Mucosa of stomach (tissue), 1 donor: ENCODE measurements around the gene CISD1.
A peak's percentile ranks its signal among the peaks of the same experiment; 100 is the strongest.

Source experiments
- H3K27me3 ChIP-seq: one replicate; pipeline ENCODE4 v1.7.0; 2013; ENCODE audit warnings: mild to moderate bottlenecking, low read length; ENCODE audit not compliant: control insufficient read depth, insufficient read depth
- H3K36me3 ChIP-seq: one replicate; pipeline ENCODE4 v1.7.0; 2013; ENCODE audit warnings: low read length; ENCODE audit not compliant: control insufficient read depth, insufficient read depth
- H3K4me1 ChIP-seq: one replicate; pipeline ENCODE4 v1.7.0; 2013; ENCODE audit warnings: mild to moderate bottlenecking, low read length; ENCODE audit not compliant: control insufficient read depth, insufficient read depth
- H3K4me3 ChIP-seq: one replicate; pipeline ENCODE4 v1.7.0; 2013; ENCODE audit warnings: low read length
- H3K9ac ChIP-seq: one replicate; pipeline ENCODE4 v1.7.0; 2013; ENCODE audit warnings: mild to moderate bottlenecking, low read length, moderate library complexity
- H3K9me3 ChIP-seq: one replicate; pipeline ENCODE4 v1.7.0; 2013; ENCODE audit warnings: mild to moderate bottlenecking, low read length, moderate library complexity; ENCODE audit not compliant: control insufficient read depth
- donor health status: Pancreatic carcinoma.

The CISD1 gene

DNA sequence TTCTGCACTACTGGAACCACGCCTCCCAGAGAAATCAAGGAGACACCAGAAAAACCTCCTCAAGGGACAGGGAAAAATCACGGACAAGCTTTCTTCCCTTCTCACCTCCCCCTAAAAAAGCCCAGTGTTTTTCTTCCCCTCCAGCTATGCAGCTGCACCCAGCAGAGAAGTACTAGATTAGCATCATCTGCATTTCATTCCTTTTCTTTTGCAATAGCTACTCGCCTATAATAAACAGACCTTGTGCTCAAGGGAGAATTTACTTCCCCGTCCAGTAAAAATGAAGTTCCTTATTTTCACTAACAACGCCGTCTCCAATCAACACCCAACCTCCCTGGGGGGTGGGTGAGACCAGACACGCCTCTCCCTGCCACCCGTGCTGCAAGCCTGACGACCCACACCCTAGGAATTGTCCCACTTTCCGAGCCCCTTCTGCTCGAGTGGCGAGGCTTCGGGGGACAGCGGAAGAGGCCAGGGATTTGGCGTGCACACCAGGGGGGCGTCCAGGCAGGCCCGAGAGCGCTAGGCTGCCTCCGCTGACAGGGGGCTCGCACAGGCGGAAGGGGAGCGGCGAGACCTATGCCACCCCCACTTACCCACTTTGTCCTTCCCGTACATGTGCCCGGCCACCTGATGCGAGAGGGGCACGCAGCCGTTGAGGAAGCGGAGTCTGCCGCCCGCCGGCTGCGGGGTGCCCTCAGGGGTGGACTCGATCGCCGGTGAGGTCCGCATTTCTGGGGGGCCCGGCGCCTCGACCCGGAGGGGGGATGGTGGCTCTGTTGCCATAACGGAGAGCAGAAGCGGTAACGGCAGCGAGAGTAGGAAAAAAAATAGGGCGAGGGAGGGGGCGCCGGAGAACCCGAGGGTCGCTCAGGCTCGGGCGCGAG, 1.9 kb upstream of the CISD1 start:
- peak overlapping the region; percentile 54 for H3K4me3 ChIP-seq
- peak overlapping the region; percentile 77 for H3K9ac ChIP-seq
- no peaks in the 10 kb centered on the region for H3K27me3 ChIP-seq
- no peaks in the 10 kb centered on the region for H3K36me3 ChIP-seq
- no peaks in the 10 kb centered on the region for H3K9me3 ChIP-seq
- H3K4me1 ChIP-seq = no peaks in the 10 kb centered on the region

DNA sequence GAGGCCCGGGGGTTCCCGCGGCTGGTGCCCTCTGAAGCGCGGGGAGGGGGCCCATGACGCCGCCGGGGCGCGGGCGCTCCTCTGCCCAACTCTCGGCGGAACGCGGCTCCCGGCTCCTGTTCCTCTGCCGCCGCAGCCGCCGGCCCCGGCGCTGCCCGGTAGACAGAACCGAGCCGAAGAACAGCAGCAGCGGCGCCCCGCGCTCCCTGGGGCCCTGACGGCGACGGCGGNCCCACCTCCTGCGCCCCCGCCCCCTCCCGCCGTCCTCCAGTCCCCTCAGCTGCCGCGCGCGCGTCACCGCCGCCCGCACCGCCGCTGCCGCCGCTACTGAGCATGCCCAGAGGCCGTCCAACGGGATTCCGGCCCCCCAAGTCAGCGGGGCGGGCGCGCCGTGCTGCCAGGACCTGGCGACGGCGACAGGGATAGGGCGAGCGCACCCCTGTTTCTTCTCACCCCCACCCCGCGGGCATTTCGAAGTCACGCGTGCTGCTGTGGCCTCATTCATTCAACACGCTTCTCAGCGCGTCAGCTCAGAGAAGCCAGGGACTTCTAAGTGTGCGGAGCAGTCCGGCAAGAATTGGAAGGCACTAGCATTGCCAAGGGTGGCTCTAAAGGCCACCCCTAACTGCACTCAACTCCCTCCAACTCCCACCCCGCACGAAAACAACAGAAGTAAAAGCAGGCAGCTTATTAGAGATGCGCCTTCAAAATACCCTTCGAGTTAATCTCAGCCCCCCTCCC, 1.1 kb upstream of the CISD1 start, which contains the start of gene IPMK:
IPMK (minus strand) TSS at position 182 of the 741 bp plus-strand sequence. CDS start 283 bp downstream, outside the sequence.
- Histone ChIP-seq H3K27me3 (no peaks in the 10 kb centered on the region), H3K4me1 (no peaks in the 10 kb centered on the region), H3K4me3 (peak within 1 kb of the TSS; percentile 54), H3K9ac (peak within 1 kb of the TSS; percentile 77), H3K9me3 (no peaks in the 10 kb centered on the region), H3K36me3 (no peaks in the 10 kb centered on the region)

- Histone ChIP-seq H3K9me3 (no peaks in the 10 kb centered on the region), H3K27me3 (no peaks in the 10 kb centered on the region), H3K4me1 (no peaks in the 10 kb centered on the region), H3K9ac (peak overlapping the region; percentile 30), H3K36me3 (no peaks in the 10 kb centered on the region), H3K4me3 (peak overlapping the region; percentile 53)
Observed at GRCh38 chr10:58268454-58268945, 462 bp upstream of the CISD1 start.

DNA sequence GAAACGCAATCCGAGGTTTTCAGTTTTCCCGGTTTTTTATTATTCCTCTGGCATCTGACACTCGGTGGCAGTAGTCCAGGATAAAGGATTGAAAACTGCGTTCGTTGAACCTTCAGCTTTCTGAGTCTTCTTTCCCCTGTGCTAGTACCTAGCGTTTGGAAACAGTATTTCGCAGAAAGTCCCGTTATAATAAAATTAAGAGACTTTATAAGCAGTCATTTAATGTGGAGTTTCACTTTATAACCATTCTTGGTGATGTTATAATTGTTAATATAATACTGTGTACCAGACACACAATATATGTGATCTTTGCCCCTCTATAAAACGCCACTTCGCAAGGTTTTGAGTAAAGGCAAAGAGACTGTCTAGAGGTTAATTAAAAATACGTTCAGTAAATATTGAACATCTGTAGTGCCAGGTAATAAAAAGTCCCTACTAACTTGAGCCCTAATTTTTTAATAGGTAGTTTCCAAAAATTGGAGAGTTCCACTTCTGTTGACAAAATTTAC, 874 bp downstream of the CISD1 start:
- H3K9me3 ChIP-seq = no peaks in the 10 kb centered on the region
- no peaks in the 10 kb centered on the region for H3K4me1 ChIP-seq
- H3K27me3 ChIP-seq = no peaks in the 10 kb centered on the region
- H3K9ac ChIP-seq = peak overlapping the region; percentile 65
- no peaks in the 10 kb centered on the region for H3K36me3 ChIP-seq
- peak overlapping the region; percentile 79 for H3K4me3 ChIP-seq

- no peak overlapping the region for H3K9ac ChIP-seq
- no peaks in the 10 kb centered on the region for H3K9me3 ChIP-seq
Observed at GRCh38 chr10:58275261-58275660, 6.3 kb downstream of the CISD1 start.

DNA sequence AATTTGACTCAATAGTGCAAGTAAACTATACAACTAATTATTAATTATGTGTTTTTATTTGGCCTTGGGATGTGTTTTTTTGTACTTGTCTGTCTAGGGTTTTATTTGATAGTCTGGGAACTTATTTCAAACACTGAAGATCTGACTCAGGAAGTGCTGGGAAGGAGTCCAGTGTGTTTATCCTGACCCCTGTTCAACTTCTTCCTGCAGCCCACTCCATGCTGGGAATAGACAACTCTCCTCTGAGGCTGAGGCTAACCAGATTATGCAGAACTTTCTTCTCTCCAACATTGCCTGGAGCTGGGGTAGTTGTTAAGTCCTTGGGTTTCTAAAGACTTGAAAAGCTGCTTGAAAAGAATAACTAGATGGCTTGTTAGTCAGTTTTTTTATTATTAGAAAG, 6.9 kb downstream of the CISD1 start:
- Histone ChIP-seq H3K36me3 (no peaks in the 10 kb centered on the region), H3K4me1 (no peaks in the 10 kb centered on the region), H3K4me3 (no peak overlapping the region), H3K27me3 (no peaks in the 10 kb centered on the region), H3K9me3 (no peaks in the 10 kb centered on the region), H3K9ac (no peak overlapping the region)

More at GRCh38 chr10:58275261-58275660, 6.3 kb downstream of the CISD1 start:
- no peaks in the 10 kb centered on the region for H3K4me1 ChIP-seq
- no peaks in the 10 kb centered on the region for H3K36me3 ChIP-seq
- no peak overlapping the region for H3K4me3 ChIP-seq
- H3K27me3 ChIP-seq = no peaks in the 10 kb centered on the region

DNA sequence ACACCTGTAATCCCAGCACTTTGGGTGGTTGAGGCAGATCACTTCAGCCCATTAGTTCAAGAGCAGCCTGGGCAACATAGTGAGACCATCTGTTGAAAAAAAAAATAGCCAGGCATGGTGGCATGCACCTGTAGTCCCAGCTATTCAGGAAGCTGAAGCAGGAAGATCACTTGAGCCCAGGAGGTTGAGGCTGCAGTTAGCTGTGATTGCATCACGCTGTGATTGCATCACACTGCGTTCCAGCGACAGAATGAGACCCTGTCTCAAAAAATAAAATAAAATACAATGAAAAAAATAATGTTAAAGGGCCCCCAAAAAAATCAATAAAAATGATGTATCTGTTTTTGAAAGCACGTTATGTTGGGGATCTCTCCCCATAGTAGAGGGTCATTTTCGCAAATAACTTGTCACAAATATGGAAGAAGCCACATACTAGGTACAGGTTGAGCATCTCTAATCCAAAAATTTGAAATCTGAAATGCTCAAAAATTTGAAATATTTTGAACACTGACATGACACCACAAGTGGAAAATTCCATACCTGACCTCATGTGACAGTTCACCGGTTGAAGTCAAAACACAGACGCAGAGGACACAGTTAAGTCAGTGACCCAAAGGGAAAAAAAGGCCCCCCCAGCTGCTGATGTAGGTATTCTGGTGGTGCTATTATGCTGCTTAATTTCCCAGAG, 9.5 kb downstream of the CISD1 start:
- Histone ChIP-seq H3K4me3 (no peak overlapping the region), H3K27me3 (no peaks in the 10 kb centered on the region), H3K4me1 (no peaks in the 10 kb centered on the region), H3K9me3 (no peaks in the 10 kb centered on the region), H3K9ac (no peak overlapping the region), H3K36me3 (no peaks in the 10 kb centered on the region)

DNA sequence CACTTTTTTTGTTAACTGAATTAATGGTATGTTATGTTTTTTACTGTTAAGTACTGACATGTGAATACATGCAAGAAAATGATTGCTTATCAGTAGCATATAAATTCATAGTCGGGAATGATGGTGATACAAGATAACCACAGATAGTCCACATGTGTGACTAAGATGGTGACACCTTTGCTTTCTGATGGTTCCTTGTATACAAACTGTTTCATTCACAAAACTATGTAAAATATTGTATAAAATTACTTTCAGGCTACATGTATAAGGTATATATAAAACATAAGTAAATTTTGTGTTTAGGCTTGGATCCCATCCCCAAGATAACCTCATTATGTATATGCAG, 10.0 kb downstream of the CISD1 start:
- H3K4me1 ChIP-seq = no peaks in the 10 kb centered on the region
- H3K9ac ChIP-seq = no peak overlapping the region
- no peaks in the 10 kb centered on the region for H3K9me3 ChIP-seq
- H3K27me3 ChIP-seq = no peaks in the 10 kb centered on the region
- no peaks in the 10 kb centered on the region for H3K36me3 ChIP-seq
- no peak overlapping the region for H3K4me3 ChIP-seq

- H3K36me3 ChIP-seq = no peaks in the 10 kb centered on the region
- no peaks in the 10 kb centered on the region for H3K27me3 ChIP-seq
- H3K4me3 ChIP-seq = no peak overlapping the region
- no peaks in the 10 kb centered on the region for H3K9me3 ChIP-seq
- no peaks in the 10 kb centered on the region for H3K4me1 ChIP-seq
- no peak overlapping the region for H3K9ac ChIP-seq
Observed at GRCh38 chr10:58280477-58280876, 11.5 kb downstream of the CISD1 start.

- Histone ChIP-seq H3K9ac (no peak overlapping the region), H3K4me3 (no peak overlapping the region), H3K27me3 (no peaks in the 10 kb centered on the region), H3K4me1 (no peaks in the 10 kb centered on the region), H3K36me3 (no peaks in the 10 kb centered on the region), H3K9me3 (no peaks in the 10 kb centered on the region)
Observed at GRCh38 chr10:58281092-58281752, 12.3 kb downstream of the CISD1 start.

DNA sequence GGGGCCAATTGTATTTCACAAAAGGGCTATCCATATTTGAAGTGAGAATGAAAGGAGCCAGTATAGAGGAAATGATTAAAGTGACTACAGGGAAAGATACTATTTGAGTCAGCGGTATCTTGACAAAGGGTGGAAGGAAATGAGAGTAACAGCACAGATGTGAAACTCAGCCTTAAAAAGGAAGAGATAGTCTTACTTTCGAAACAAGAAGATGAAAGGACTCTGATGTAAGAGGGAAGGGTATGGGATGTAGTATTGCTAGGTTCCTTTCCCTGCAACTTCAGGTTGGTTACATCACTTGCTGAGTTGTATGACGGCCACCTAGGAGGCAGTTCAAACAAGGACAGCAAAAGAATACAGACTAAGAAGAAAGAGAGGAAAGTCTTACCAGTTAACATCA, 13.7 kb downstream of the CISD1 start:
- Histone ChIP-seq H3K9ac (no peak overlapping the region), H3K4me3 (no peak overlapping the region), H3K27me3 (no peaks in the 10 kb centered on the region), H3K36me3 (no peaks in the 10 kb centered on the region), H3K9me3 (no peaks in the 10 kb centered on the region), H3K4me1 (no peaks in the 10 kb centered on the region)
